VCaP (cell line): ENCODE results near the gene SLC25A48.

Experiments used
- H3K27ac ChIP-seq: fragments of 450-650 bp; 2 replicates; pipeline ENCODE4 v1.5.1; 2017
- CTCF ChIP-seq: fragments of 450-650 bp; conservative IDR thresholded peaks from 2 replicates; pipeline ENCODE4 v1.5.1; 2017; ENCODE audit warnings: mild to moderate bottlenecking, moderate library complexity

The SLC25A48 gene

GRCh38 chr5:135930029-135930948 is 95.8 kb downstream of the SLC25A48 start:
- TF ChIP-seq CTCF = no peak
- H3K27ac ChIP-seq = no peak overlapping the region

- no peak overlapping the region for H3K27ac ChIP-seq
- no peak for TF ChIP-seq CTCF
Measured at GRCh38 chr5:135930949-135931295, 96.5 kb downstream of the SLC25A48 start.

- no peak overlapping the region for H3K27ac ChIP-seq
- no peak for TF ChIP-seq CTCF
Measured at GRCh38 chr5:135934939-135935338, 100.5 kb downstream of the SLC25A48 start.

- no peak overlapping the region for H3K27ac ChIP-seq
- TF ChIP-seq CTCF = no peak
Measured at GRCh38 chr5:135937245-135937911, 102.9 kb downstream of the SLC25A48 start.
